HG03103 (cell line): Measurements from ENCODE around the gene HES3.
"Not testable (repeated sequence)": the region's sequence is repeated elsewhere in the genome, so short reads cannot be mapped to it uniquely, and the experiment has no call there.

Source experiments
- ATAC-seq: cut with Tn5 transposase; IDR thresholded peaks from one replicate; pipeline ENCODE4 v1.9.1; 2021; ENCODE audit warnings: low read depth; ENCODE audit not compliant: unreplicated experiment

Gene HES3

GRCh38 chr1:6218375-6219164 lies 25.4 kb upstream of the HES3 start:
- no peak for ATAC-seq

DNA sequence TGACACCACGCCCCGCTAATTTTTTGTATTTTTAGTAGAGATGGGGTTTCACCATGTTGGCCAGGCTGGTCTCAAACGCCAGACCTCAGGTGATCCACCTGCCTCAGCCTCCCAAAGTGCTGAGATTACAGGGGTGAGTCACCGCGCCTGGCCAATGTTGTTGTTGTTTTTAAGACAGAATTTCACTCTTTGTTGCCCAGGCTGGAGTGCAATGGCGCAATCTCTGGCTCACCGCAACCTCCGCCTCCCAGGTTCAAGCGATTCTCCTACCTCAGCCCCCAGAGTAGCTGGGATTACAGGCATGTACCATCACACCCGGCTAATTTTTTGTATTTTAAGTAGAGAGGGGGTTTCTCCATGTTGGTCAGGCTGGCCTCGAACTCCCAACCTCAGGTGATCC lies 24.3 kb upstream of the HES3 start:
- not testable (repeated sequence) for ATAC-seq

- no peak for ATAC-seq
Measured at GRCh38 chr1:6220236-6220635, 23.7 kb upstream of the HES3 start.

- ATAC-seq = no peak
Measured at GRCh38 chr1:6221210-6221784, 22.7 kb upstream of the HES3 start.

GRCh38 chr1:6222636-6223035 lies 21.3 kb upstream of the HES3 start:
- no peak for ATAC-seq

DNA sequence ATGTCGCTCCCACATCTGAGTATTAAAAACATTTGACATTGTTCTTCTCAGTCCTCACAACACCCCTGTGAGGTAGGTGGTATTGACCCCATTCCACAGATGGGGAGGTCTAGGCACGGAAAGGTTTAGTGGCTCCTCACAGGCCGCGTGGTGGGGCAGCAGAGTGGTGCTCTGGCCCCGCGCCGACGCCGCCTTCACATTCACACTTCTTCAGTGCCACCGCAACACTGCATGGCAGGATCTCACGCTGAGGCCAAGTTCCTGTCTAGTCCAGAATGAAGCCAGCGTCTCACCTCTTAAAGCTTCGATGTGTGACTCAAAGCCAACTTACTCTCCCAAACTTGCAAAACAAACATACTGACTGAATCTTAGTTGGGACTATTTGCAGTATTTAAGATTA lies 20.4 kb upstream of the HES3 start:
- ATAC-seq = no peak

GRCh38 chr1:6224718-6225117 lies 19.3 kb upstream of the HES3 start:
- no peak for ATAC-seq

DNA sequence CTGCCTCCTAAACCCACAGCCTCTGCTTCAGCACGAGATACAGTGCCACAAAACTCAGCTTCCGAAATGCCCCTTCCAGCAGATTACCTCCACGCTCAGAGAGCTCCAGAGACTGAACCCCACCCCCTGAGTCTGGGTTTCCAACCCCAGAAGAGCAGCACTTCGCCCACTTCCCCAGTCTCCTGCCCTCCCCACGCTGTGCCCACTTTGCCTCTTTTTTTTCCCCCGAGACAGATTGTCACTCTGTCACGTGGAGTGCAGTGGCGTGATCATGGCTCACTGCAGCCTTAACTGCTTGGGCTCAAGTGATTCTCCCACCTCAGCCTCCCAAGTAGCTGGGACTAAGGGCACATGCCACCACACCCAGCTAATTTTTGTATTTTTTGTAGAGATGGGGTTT lies 18.3 kb upstream of the HES3 start:
- ATAC-seq = no peak

GRCh38 chr1:6233376-6233775 lies 10.6 kb upstream of the HES3 start:
- ATAC-seq = no peak

DNA sequence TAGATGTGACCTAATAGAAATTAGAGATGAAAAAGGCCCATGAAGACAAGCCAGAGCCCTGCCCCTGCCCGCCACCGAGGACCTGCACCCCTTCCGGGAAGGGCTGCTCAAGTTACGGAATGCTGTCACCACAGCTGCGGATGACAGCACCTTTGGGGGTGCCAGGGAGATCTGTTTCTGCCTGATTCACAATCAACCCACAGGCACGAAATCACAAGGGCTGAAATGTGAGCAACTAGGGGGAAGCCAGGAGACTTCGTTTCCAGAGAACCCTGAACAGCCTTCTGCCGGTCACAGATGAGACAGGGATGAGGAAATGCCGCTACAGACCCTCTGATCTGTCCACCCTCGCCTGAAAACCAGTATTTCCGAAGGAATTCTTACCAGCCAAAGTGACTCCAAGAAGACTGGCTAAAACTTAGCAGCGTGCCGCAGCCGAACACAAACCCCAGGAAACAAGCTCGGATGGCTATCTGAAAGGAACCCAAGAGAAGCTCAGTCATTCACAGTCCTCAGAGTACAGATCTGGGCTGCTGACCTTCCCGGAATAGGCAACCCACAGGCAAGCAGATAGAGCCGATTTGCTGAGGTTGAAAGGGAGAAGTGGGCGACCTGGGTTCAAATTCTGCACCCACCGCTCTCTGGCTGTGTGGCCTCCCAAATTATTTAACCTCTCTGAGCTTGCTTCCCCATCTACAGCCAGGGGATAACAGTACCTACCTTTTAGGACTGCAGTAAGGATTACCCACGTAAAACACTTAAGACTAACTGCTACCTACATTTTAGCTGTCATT lies 9.3 kb upstream of the HES3 start:
- no peak for ATAC-seq

GRCh38 chr1:6235296-6235677 lies 8.7 kb upstream of the HES3 start:
- ATAC-seq = peak; percentile 20

DNA sequence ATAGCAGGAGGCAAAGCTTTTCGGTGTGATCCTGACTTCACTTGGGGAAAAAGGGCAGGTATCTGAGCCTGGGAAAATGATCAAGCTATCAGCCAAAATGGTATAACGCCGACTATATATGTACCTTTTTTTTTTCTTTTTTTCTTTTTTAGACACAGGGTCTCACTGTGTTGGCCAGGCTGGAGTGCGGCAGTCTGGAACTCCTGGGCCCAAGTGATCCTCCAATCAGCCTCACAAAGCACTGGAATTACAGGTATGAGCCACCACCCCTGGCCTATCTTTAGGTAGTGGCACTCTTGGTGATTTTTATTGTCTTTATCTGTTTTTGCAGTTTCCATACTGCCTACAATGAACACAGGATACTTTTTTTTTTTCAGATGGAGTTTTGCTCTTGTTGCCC lies 6.9 kb upstream of the HES3 start:
- no peak for ATAC-seq

- no peak for ATAC-seq
Measured at GRCh38 chr1:6239213-6239752, 4.7 kb upstream of the HES3 start.

DNA sequence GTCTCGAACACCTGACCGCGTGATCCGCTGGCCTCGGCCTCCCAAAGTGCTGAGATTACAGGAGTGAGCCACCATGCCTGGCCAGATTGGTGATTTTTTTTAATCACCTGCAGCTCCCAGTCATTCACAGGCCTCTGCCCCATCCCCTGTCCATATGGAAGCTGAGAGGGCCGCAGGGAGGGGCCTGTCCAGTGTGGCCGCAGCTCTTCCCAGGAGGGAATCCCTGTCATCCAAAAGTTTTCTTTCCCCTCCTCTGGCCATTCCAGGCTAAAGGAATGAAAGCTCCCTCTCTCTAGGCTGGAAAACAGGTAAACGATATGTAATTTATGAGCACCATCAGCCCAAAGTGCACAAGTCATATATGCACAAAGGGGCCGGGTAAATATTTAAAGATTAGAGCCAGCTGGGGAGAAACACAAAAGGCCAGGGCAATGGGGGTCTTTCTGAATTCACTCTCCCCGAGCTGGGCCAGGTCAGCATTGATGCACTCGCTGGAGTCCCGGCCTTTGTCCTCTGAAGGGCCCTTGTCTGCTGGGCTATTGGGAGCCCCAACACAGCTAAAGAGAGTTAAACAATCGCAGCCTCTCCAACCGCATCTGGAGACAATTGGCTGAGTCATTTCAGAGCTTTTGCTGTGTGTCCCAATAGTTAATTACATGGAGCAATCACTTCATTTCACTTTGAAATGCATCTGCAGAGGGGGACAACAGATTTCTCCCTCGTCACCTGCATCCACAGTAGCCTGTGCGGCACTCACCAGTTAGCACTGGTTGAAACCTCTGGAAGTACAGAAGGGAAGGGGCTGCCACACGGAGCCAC lies 3.8 kb upstream of the HES3 start:
- no peak for ATAC-seq

DNA sequence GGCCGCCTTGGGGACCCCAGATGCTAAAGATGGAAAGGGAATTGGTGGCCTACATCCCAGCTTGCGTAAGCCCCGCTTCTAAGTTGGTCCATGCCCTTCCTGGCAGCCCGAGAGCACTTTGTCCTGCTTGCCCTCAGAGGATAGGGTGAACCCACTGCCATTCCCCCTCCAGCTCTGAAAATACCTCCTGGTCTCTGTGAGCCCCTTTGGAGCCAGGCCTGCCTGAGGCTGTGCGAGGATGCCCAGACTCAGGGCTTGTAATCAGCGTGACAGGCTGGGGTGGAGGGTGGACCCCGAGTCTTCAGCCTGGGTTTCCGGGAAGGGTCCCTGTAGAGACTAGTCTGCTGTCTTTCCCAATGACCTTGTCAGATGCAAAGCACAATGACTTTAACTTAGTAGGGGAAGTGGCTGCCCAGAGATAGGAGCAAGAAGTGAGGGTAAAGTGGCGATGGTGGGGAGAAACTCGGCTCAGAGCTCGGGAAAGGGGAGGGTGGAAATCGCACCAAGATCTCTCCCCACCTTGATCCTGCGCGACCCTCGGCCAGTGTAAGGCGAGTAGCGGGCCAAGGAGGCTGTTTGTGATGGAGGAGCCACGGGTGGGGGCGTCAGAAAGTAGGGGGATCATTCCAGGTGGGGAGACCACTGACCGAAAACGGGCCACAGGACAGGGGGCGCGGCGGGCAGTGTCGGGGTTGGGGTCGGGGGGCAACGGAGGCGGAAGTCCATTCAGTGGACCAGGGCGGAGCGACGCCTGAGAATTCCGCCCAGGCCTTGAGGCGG lies 2.7 kb upstream of the HES3 start:
- ATAC-seq = no peak

DNA sequence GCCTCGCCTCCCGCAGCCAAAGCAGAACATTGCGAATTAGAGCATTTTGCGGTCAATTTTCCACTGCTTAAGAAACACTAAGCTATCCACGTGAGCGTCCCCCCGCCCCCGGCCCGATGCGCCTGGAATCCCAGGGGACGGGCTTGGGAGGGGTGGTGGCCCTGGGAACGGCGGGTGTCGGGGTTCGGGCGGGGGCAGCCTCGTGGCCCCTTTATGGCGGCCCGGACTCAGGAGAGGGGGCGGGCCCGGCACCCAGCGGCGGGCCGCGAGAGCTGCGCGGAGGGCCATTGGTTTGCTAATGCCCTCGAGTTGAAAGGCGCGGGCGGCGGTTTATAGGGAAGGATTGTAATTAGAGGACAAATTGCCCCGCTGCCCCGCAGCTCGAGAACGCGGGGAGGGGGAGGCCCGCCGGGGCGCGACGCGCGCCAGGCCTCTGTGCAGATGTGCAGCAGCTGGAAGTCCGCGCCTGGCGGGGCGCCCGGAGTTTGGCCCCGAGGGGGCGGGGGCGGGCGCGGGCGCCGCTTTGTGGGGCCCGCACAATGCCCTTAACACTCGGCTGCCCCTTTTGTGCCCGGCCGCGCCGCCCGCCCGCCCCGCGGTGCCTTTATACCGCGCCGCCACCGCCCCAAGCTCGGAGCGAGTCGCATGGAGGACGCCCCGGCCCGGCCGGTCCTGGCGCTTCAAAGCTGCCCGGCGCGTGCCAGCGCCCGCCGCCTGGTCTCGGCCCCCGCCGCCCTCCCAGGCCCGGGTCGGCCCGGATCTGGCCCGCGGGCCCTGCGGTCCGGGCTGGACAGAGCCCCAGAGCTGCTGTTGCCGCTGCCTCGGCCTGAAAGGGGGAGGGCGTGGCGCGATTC lies 1.9 kb upstream of the HES3 start:
- ATAC-seq = no peak

GRCh38 chr1:6243053-6243834 lies 735 bp upstream of the HES3 start:
- no peak for ATAC-seq

- ATAC-seq = no peak
Measured at GRCh38 chr1:6244401-6245049, 546 bp downstream of the HES3 start.
